Neural cell (in vitro differentiated cells): Measurements from ENCODE around the gene PRPF4.

Source experiments
- CTCF ChIP-seq: fragments of 450-650 bp; IDR thresholded peaks from 2 replicates; pipeline ENCODE4 v1.5.1; 2014; ENCODE audit warnings: antibody characterized with exemption, mild to moderate bottlenecking, moderate library complexity; ENCODE audit not compliant: poor library complexity, severe bottlenecking
- EP300 ChIP-seq: fragments of 450-650 bp; conservative IDR thresholded peaks from 2 replicates; pipeline ENCODE4 v1.6.1; 2014; ENCODE audit warnings: antibody characterized with exemption, mild to moderate bottlenecking, moderate library complexity; ENCODE audit not compliant: poor library complexity, severe bottlenecking
- EZH2 ChIP-seq: fragments of 200-600, 300-800 bp; shearing (Covaris generic), sonication (generic); IDR thresholded peaks from 2 replicates; pipeline ENCODE4 v1.6.1; 2014; ENCODE audit warnings: antibody characterized with exemption, low read length, borderline replicate concordance, mild to moderate bottlenecking; ENCODE audit not compliant: insufficient read depth, poor library complexity, severe bottlenecking
- POLR2AphosphoS5 ChIP-seq: IDR thresholded peaks from 2 replicates; pipeline ENCODE4 v1.6.1; 2012
- TF ChIP-seq, protein P1 (sequence below): IDR thresholded peaks from 2 replicates; pipeline ENCODE4 v1.6.1; 2012; ENCODE audit warnings: borderline replicate concordance

DNA sequence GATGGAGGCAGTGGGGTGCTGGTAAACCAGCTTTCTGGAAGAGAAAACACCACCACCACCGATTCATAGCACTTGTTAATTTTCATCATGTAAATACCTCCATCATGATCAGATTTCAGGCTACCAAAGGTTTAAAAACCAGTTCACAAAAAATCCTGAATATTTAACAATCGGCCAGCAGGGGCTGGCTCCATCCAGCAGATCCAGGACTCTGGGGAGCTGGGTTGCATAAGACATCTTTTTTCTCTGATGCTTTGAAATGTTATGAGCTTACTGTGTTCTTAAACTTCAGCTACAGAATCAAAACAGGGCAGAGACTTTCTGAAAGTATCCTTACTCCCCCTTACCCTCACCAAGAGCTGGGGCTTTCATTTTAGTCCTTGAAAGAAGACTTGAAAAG is 42.3 kb downstream of the PRPF4 start:
- no peak for TF ChIP-seq CTCF
- TF ChIP-seq EZH2, result no peak
- TF ChIP-seq POLR2AphosphoS5, result no peak
- TF ChIP-seq, protein P1, sequence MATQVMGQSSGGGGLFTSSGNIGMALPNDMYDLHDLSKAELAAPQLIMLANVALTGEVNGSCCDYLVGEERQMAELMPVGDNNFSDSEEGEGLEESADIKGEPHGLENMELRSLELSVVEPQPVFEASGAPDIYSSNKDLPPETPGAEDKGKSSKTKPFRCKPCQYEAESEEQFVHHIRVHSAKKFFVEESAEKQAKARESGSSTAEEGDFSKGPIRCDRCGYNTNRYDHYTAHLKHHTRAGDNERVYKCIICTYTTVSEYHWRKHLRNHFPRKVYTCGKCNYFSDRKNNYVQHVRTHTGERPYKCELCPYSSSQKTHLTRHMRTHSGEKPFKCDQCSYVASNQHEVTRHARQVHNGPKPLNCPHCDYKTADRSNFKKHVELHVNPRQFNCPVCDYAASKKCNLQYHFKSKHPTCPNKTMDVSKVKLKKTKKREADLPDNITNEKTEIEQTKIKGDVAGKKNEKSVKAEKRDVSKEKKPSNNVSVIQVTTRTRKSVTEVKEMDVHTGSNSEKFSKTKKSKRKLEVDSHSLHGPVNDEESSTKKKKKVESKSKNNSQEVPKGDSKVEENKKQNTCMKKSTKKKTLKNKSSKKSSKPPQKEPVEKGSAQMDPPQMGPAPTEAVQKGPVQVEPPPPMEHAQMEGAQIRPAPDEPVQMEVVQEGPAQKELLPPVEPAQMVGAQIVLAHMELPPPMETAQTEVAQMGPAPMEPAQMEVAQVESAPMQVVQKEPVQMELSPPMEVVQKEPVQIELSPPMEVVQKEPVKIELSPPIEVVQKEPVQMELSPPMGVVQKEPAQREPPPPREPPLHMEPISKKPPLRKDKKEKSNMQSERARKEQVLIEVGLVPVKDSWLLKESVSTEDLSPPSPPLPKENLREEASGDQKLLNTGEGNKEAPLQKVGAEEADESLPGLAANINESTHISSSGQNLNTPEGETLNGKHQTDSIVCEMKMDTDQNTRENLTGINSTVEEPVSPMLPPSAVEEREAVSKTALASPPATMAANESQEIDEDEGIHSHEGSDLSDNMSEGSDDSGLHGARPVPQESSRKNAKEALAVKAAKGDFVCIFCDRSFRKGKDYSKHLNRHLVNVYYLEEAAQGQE, result no peak
- no peak for TF ChIP-seq EP300
